Loucy (cell line): Measurements from ENCODE around the gene CLIC6.

Source experiments
- H2AFZ ChIP-seq: fragments of 200-600 bp; sonication (generic); 2 replicates; pipeline ENCODE4 v1.6.0; 2016; ENCODE audit warnings: antibody characterized with exemption, mild to moderate bottlenecking, low read length, moderate library complexity
- H3F3A ChIP-seq: fragments of 200-600 bp; 2 replicates; pipeline ENCODE4 v1.6.0; 2016; ENCODE audit warnings: antibody characterized with exemption, low read depth, mild to moderate bottlenecking
- H3K27me3 ChIP-seq: fragments of 200-600 bp; sonication (generic); 2 replicates; pipeline ENCODE4 v1.6.1; 2014; ENCODE audit warnings: low read length, mild to moderate bottlenecking; ENCODE audit not compliant: insufficient read depth, poor library complexity, severe bottlenecking
- H3K36me3 ChIP-seq: fragments of 200-600 bp; sonication (generic); 2 replicates; pipeline ENCODE4 v1.6.1; 2016; ENCODE audit warnings: low read length; ENCODE audit not compliant: insufficient read depth
- H3K4me1 ChIP-seq: fragments of 200-600 bp; sonication (generic); 2 replicates; pipeline ENCODE4 v1.5.1; 2014; ENCODE audit warnings: low read length, mild to moderate bottlenecking; ENCODE audit not compliant: insufficient read depth, poor library complexity, severe bottlenecking
- H3K4me2 ChIP-seq: fragments of 200-600 bp; sonication (generic); 2 replicates; pipeline ENCODE4 v1.6.0; 2014; ENCODE audit warnings: antibody characterized with exemption, low read length, low read depth, mild to moderate bottlenecking; ENCODE audit not compliant: poor library complexity, severe bottlenecking
- H3K4me3 ChIP-seq: fragments of 200-600 bp; sonication (generic); 2 replicates; pipeline ENCODE4 v1.5.1; 2014; ENCODE audit warnings: low read length, mild to moderate bottlenecking, mixed read lengths; ENCODE audit not compliant: poor library complexity, severe bottlenecking
- H3K79me2 ChIP-seq: fragments of 200-600 bp; sonication (generic); 2 replicates; pipeline ENCODE4 v1.6.1; 2014; ENCODE audit warnings: low read length; ENCODE audit not compliant: insufficient read depth
- H3K9ac ChIP-seq: fragments of 200-600 bp; sonication (generic); 2 replicates; pipeline ENCODE4 v1.6.0; 2014; ENCODE audit warnings: mild to moderate bottlenecking, low read depth, low read length, moderate library complexity; ENCODE audit not compliant: poor library complexity, severe bottlenecking
- H3K9me2 ChIP-seq: fragments of 200-600 bp; sonication (generic); replicated peaks from 2 replicates; pipeline ENCODE4 v1.6.1; 2016; ENCODE audit warnings: low read depth, low read length, mixed read lengths
- H3K9me3 ChIP-seq: fragments of 200-600 bp; sonication (generic); 2 replicates; pipeline ENCODE4 v1.6.1; 2014; ENCODE audit warnings: mild to moderate bottlenecking, antibody characterized with exemption, low read length, low read depth; ENCODE audit not compliant: insufficient read depth
- H4K20me1 ChIP-seq: fragments of 200-600 bp; sonication (generic); 2 replicates; pipeline ENCODE4 v1.6.0; 2014; ENCODE audit warnings: antibody characterized with exemption, low read length, mild to moderate bottlenecking; ENCODE audit not compliant: insufficient read depth, poor library complexity, severe bottlenecking
- CTCF ChIP-seq: fragments of 200-600 bp; sonication (generic); conservative IDR thresholded peaks from 2 replicates; pipeline ENCODE4 v1.5.1; 2014; ENCODE audit warnings: mild to moderate bottlenecking, antibody characterized with exemption, low read length
- EZH2phosphoT487 ChIP-seq: fragments of 200-600 bp; IDR thresholded peaks from 2 replicates; pipeline ENCODE4 v1.6.1; 2018; ENCODE audit warnings: antibody characterized with exemption, mild to moderate bottlenecking, moderate library complexity, borderline replicate concordance

Gene CLIC6

GRCh38 chr21:34695434-34695833 lies 26.6 kb downstream of the CLIC6 start:
- Histone ChIP-seq H2AFZ (peak overlapping the region; percentile 69; the same call in 1 of the 2 replicates), H3K4me2 (no peak overlapping the region), H3K36me3 (no peaks in the 10 kb centered on the region), H3K9me3 (no peaks in the 10 kb centered on the region), H3K9ac (no peak overlapping the region), H4K20me1 (no peaks in the 10 kb centered on the region), H3K4me3 (no peak overlapping the region), H3K4me1 (peaks cover 8% of the 10 kb centered on the region), H3K9me2 (no peaks in the 10 kb centered on the region), H3F3A (no peaks in the 10 kb centered on the region), H3K79me2 (no peaks in the 10 kb centered on the region), H3K27me3 (no peaks in the 10 kb centered on the region)
- TF ChIP-seq CTCF, result no peak
- TF ChIP-seq EZH2phosphoT487, result no peak

- no peak overlapping the region for H3K4me2 ChIP-seq
- no peaks in the 10 kb centered on the region for H3K9me2 ChIP-seq
- no peaks in the 10 kb centered on the region for H3K9me3 ChIP-seq
- no peaks in the 10 kb centered on the region for H3K79me2 ChIP-seq
- no peaks in the 10 kb centered on the region for H4K20me1 ChIP-seq
- no peaks in the 10 kb centered on the region for H3K36me3 ChIP-seq
- TF ChIP-seq CTCF, result no peak
- no peak for TF ChIP-seq EZH2phosphoT487
- no peak overlapping the region for H3K9ac ChIP-seq
- no peak overlapping the region for H2AFZ ChIP-seq
- H3K4me3 ChIP-seq, result no peak overlapping the region
- H3K4me1 ChIP-seq, result peaks cover 8% of the 10 kb centered on the region
- no peaks in the 10 kb centered on the region for H3F3A ChIP-seq
- no peaks in the 10 kb centered on the region for H3K27me3 ChIP-seq
These were observed 27.3 kb downstream of the CLIC6 start for GRCh38 chr21:34696121-34696520.

- peaks cover 8% of the 10 kb centered on the region for H3K4me1 ChIP-seq
- no peak for TF ChIP-seq CTCF
- no peak for TF ChIP-seq EZH2phosphoT487
- no peaks in the 10 kb centered on the region for H4K20me1 ChIP-seq
- no peaks in the 10 kb centered on the region for H3K9me2 ChIP-seq
- no peak overlapping the region for H3K9ac ChIP-seq
- no peaks in the 10 kb centered on the region for H3F3A ChIP-seq
- no peaks in the 10 kb centered on the region for H3K9me3 ChIP-seq
- H2AFZ ChIP-seq, result no peak overlapping the region
- H3K79me2 ChIP-seq, result no peaks in the 10 kb centered on the region
- no peaks in the 10 kb centered on the region for H3K27me3 ChIP-seq
- no peaks in the 10 kb centered on the region for H3K36me3 ChIP-seq
- H3K4me3 ChIP-seq, result no peak overlapping the region
- H3K4me2 ChIP-seq, result no peak overlapping the region
These were observed 29.0 kb downstream of the CLIC6 start for GRCh38 chr21:34697826-34698225.
